H1 (cell line): ENCODE results near the gene MAFG. TPM values are rescaled to one million over a fixed set of nuclear protein-coding genes. Genes with fewer than 3 reads are reported as not detected.

ENCODE experiments used
- E2F6 ChIP-seq: IDR thresholded peaks from 2 replicates; pipeline ENCODE4 v1.6.1; 2012; ENCODE audit warnings: inconsistent platforms
- EGR1 ChIP-seq: IDR thresholded peaks from 2 replicates; pipeline ENCODE4 v1.6.1; 2011; ENCODE audit warnings: low read depth, low read length, borderline replicate concordance
- SIN3A ChIP-seq, 2 experiments: IDR thresholded peaks in 1 of 2; conservative IDR thresholded peaks in 1 of 2; 2 replicates each; pipeline ENCODE4 v1.6.1; 2011 to 2012; ENCODE audit warnings: low read length in 2 of 2, improper control_type of control experiment in 1 of 2, low read depth in 1 of 2, mild to moderate bottlenecking in 1 of 2
- SP2 ChIP-seq: IDR thresholded peaks from 2 replicates; pipeline ENCODE4 v1.6.1; 2012; ENCODE audit warnings: mild to moderate bottlenecking, low read length, inconsistent platforms
- polyA plus RNA-seq, 7 experiments: library from polyadenylated mRNA; depleted of rRNA in 3 of 7; stranded (reverse) in 5 of 7; unstranded in 2 of 7; fragments of >200 nt in 5 of 7; fragments of 200-250 nt in 2 of 7; gene quantifications; 1 replicate in 5 of 7; 2 replicates in 1 of 7; 4 replicates in 1 of 7; pipeline versions ENCODE4 v1.2.1 to v1.2.3, GENCODE V29; 2011 to 2013; ENCODE audit warnings: missing spikeins in 2 of 7, mixed read lengths in 2 of 7
- total RNA-seq: library from RNA; stranded (reverse); fragmentation: NEBNext Ultra II Directional; extraction: Animal tissue kit (Norgen Biotek cat#: 25700); gene quantifications from 2 replicates; pipeline ENCODE4 v1.2.1, GENCODE V29; 2021

Gene MAFG
- total and polyA plus RNA-seq, 2 of the 8 experiments (the other 6 are each of a cell fraction or from before 2014, with no cell fraction given) = 25.5 to 26.9 TPM

GRCh38 chr17:81901167-81902022 lies 26.1 kb downstream of the MAFG start (continued):
- TF ChIP-seq SP2 (no peak), EGR1 (no peak), E2F6 (peak; percentile 49), SIN3A (conservative IDR thresholded peaks at IDR 0.05 in 1 of 2, IDR thresholded peaks at IDR 0.05 in 1 of 2; ENCODE audit: low read depth in 1 of 2, low read length in 2 of 2) (no peak)
- TF ChIP-seq, all 59 proteins: peak for 4
